HK-2 (cell line): Measurements from ENCODE around the gene MYO19.
A peak's percentile ranks its signal among the peaks of the same experiment; 100 is the strongest.

Experiments
- DNase-seq: peaks from one replicate; pipeline ENCODE4 v3.0.0-alpha.2; 2018; ENCODE audit not compliant: unreplicated experiment

MYO19 gene

GRCh38 chr17:36534840-36535668 lies at the start of gene MYO19, which contains the start of gene PIGW:
Gene MYO19 (minus strand): TSS chr17:36534868. CDS start chr17:36532538, 2,330 bp downstream.
Gene PIGW (plus strand): TSS chr17:36534987. CDS start chr17:36537102, 2,115 bp downstream.
- peak; percentile 92 for DNase-seq

GRCh38 chr17:36583787-36584186 lies 49.1 kb upstream of the MYO19 start:
- no peak for DNase-seq

GRCh38 chr17:36578671-36579070 lies 44.0 kb upstream of the MYO19 start:
- no peak for DNase-seq

- no peak for DNase-seq
Measured at GRCh38 chr17:36576793-36577192, 42.1 kb upstream of the MYO19 start.

GRCh38 chr17:36575028-36575427 lies 40.4 kb upstream of the MYO19 start:
- no peak for DNase-seq

- no peak for DNase-seq
Measured at GRCh38 chr17:36566081-36566480, 31.4 kb upstream of the MYO19 start.

- no peak for DNase-seq
Measured at GRCh38 chr17:36553459-36553858, 18.8 kb upstream of the MYO19 start.

GRCh38 chr17:36550491-36551417 lies 16.1 kb upstream of the MYO19 start:
- no peak for DNase-seq

GRCh38 chr17:36547776-36548175 lies 13.1 kb upstream of the MYO19 start:
- DNase-seq: no peak

GRCh38 chr17:36546418-36547093 lies 11.9 kb upstream of the MYO19 start:
- DNase-seq: no peak

GRCh38 chr17:36545465-36546417 lies 11.1 kb upstream of the MYO19 start:
- peak; percentile 97 for DNase-seq

GRCh38 chr17:36545077-36545464 lies 10.4 kb upstream of the MYO19 start:
- no peak for DNase-seq

- DNase-seq: peak; percentile 95
Measured at GRCh38 chr17:36544307-36545076, 9.8 kb upstream of the MYO19 start, which contains the start of gene GGNBP2. Gene GGNBP2 (plus strand): TSS chr17:36544919. CDS start chr17:36545725, 806 bp downstream.

GRCh38 chr17:36544044-36544306 lies 9.3 kb upstream of the MYO19 start:
- peak; percentile 56 for DNase-seq

GRCh38 chr17:36542755-36543154 lies 8.1 kb upstream of the MYO19 start:
- no peak for DNase-seq

GRCh38 chr17:36540696-36541095 lies 6.0 kb upstream of the MYO19 start:
- no peak for DNase-seq

GRCh38 chr17:36535669-36536081 lies 1.0 kb upstream of the MYO19 start:
- no peak for DNase-seq

- peak; percentile 78 for DNase-seq
Measured at GRCh38 chr17:36533935-36534839, 481 bp downstream of the MYO19 start.

- no peak for DNase-seq
Measured at GRCh38 chr17:36532435-36532975, 2.2 kb downstream of the MYO19 start.
